Activated CD8-positive, alpha-beta memory T cell treated with anti-CD3 and anti-CD28 coated beads for 1 hour (primary cell): ENCODE measurements around the gene CDHR2.
"Not testable (repeated sequence)": the region's sequence is repeated elsewhere in the genome, so short reads cannot be mapped to it uniquely, and the experiment has no call there.

Experiments
- DNase-seq, 2 donors: peaks; one replicate each; pipeline ENCODE4 v3.0.0-alpha.2; 2020; ENCODE audit warnings: low read depth in 1 of 2; ENCODE audit errors: extremely low read depth in 1 of 2

The CDHR2 gene

DNA sequence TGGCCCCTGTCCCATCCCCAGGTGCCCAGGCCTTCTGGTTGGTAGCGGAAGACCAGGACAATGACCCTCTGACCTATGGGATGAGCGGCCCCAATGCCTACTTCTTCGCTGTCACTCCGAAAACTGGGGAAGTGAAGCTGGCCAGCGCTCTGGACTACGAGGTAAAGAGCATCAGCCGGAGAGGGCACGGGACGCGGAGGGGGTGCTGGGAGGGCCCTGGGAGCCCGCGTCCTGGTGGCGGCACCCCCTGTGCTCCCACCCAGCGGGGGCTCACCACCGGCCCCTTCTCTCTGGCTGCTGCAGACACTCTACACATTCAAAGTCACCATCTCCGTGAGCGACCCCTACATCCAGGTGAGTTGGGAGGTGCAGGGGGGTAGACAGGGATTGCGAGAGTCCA lies 19.5 kb downstream of the CDHR2 start:
- DNase-seq = no peak

DNA sequence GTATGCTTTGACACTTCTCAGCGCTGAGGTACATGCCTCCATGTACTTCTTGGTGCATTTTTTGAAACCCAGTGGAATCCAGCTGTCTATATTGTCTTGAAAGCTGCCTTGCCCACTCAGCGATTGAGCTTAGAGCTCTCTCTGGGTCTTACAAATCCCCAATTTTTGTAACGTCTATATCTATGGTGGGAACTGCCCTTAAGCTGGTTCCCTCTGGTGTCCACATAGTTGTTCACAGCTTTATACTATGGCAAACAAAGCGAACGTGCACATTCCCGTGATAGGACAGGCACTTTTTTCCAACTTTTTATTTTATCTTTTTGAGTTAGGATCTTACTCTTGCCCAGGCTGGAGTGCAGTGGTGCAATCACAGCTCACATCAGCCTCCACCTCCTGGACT lies 20.9 kb downstream of the CDHR2 start:
- DNase-seq = no peak

DNA sequence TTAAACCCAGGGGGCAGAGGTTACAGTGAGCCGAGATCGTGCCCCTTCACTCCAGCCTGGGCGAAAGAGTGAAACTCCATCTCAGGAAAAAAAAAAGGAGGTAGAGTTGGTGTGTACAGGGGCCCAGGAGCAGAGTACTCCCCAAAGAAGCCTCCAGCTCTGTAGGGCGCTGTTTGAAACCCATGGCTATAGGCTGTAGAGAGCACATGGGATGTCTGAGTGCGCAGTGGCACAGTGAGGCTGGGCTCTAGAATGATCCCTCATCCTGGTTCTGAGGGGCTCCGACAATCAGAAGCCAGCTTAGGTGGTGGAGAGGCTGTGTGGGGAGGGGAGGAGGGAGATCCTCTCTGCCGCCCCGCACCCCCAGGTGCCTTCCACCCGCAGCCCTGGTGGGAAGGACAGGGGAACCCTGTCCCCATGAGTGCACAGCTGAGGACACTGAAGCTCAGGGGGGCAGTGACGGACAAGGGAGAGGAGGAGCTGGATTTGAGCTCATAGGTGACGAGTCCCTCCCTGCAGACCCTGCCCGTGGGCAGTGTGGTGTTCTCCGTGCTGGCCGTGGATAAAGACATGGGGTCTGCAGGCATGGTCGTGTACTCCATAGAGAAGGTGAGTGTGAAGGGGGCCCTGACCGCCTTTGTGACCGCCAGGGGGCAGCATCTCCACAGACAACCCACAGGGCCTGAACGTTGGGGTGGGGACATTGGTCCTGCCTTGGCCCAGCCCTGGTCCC lies 24.6 kb downstream of the CDHR2 start:
- peak; percentile 46 to 70 for DNase-seq

DNA sequence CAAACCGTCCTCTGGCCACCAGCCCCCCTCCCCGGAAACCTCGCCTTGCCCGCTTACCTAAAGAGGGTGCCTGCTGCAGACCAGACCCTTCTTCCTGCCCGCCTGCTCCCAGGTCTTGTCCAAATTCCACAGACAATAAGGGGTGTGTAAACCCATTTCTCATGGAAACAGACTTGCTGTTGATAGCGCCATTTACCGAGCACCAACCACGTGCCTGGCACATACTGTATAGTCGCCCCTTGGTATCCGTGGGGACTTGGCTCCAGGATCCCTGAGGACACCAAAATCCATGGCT lies 25.1 kb downstream of the CDHR2 start:
- DNase-seq = no peak

DNA sequence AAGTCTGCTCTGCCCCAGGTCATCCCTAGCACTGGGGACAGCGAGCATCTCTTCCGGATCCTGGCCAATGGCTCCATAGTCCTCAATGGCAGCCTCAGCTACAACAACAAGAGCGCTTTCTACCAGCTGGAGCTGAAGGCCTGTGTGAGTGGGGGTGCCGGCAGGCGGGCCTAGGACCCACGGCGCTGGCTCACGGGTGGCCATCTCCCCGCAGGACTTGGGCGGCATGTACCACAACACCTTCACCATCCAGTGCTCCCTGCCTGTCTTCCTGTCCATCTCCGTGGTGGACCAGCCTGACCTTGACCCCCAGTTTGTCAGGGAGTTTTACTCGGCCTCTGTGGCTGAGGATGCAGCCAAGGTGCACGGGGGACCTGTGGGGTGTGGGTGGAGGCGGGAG lies 25.9 kb downstream of the CDHR2 start:
- DNase-seq = no peak

DNA sequence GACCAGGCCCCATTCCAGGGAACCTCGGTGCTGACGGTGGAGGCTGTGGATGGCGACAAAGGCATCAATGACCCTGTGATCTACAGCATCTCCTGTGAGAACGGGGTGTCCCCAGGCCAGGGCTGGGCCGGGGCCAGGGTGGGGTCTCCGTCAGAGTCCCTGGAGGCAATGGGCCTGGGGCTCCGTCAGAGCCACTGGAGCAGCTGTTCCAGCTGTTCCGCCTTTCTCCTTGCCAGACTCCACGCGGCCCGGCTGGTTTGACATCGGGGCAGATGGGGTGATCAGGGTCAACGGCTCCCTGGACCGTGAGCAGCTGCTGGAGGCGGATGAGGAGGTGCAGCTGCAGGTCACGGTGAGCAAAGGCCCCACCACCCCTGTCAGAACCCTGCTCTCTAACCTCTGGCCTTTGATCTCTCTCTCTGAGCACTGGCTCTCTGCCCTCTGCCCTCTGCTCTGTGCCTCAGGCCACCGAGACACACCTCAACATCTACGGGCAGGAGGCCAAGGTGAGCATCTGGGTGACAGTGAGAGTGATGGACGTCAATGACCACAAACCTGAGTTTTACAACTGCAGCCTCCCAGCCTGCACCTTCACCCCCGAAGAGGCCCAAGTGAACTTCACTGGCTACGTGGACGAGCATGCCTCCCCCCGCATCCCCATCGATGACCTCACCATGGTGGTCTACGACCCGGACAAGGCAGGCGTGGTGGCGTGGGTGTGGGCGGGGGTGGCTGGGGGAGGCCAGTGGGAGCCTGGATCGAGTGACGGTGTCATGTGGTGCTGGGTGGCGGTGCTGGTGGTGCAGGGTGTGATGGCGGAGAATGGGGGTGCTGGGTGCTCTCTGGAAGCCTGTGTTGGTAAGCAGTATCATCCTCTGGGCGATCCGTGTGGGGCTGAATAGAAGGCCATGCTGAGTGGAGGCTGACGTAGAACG lies 26.6 kb downstream of the CDHR2 start:
- no peak for DNase-seq

DNA sequence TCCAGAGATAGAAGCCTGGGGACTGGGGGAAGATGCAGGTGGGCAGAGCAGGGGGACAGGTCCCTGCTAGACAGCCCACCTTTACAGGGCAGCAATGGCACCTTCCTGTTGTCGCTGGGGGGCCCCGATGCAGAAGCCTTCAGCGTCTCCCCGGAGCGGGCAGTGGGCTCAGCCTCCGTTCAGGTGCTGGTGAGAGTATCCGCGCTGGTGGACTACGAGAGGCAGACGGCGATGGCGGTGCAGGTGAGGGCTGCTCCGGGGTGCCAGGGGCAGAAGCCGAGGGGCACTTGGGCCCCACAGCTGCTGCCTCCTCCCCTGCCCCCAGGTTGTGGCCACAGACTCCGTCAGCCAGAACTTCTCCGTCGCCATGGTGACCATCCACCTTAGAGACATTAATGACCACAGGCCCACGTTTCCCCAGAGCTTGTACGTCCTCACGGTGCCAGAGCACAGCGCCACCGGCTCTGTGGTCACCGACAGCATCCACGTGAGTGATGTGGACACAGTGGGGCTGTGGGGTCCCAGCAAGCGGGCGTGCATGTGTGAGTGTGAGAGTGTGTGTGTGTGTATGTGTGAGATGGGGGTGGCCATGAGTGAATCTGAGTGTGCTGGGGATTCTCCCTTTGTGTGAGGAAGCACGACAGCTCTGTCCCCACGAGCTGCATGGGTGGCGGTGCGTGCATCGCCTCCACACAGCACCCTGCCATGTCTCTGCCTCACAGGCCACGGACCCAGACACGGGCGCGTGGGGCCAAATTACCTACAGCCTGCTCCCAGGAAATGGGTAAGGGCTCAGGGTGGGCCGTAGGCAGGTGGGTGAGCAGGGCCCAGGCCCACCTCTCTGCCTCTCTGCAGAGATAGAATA lies 28.4 kb downstream of the CDHR2 start:
- no peak for DNase-seq

DNA sequence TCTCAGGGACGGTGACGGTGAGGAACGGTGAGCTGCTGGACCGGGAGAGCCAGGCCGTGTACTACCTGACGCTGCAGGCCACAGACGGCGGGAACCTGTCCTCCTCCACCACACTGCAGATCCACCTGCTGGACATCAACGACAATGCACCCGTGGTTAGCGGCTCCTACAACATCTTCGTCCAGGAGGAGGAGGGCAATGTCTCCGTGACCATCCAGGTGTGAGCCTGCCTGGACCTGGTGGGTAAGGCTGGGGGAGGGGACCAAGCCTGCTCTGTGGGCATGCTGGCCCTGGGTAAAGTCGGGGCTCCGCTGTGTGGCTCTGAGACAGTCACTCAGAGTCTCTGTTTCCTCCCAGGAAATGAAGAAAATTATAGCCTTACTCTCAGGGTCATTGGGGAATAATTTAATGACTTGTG lies 29.3 kb downstream of the CDHR2 start:
- DNase-seq = peak in 1 of 2 donors; percentile 11

DNA sequence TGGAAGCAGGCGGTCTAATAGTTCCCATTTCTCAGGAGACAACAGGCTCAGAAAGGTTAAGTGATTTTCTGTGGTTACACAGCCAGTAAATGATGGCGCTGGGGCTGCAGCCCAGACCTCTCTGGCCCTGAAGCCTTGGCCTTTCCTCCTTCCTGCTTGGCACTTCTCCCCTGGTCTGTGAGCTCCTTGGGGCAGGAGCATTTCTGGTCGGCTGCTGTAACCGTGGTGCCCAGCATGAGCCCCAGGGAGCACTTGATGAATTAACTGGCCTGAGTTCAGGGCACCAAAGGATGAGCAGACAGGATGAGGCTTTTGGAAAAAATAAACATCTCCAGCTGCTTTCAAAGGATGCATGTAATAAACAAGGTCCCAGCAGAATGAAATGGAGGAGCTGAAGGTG lies 30.2 kb downstream of the CDHR2 start:
- no peak for DNase-seq

DNA sequence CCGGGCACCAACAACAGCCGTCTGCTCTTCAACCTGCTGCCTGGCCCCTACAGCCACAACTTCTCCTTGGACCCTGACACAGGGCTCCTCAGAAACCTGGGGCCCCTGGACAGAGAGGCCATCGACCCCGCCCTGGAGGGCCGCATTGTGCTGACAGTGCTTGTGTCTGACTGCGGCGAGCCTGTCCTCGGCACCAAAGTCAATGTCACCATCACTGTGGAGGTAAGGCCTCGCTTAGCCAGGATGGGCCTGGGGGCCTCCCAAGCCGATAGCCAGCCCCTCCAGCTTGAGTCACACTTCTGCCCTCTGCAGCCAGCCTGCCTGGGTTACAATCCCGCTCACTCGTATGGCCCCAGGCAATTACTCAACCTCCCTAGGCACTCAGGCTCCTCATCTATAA lies 32.2 kb downstream of the CDHR2 start:
- no peak for DNase-seq

DNA sequence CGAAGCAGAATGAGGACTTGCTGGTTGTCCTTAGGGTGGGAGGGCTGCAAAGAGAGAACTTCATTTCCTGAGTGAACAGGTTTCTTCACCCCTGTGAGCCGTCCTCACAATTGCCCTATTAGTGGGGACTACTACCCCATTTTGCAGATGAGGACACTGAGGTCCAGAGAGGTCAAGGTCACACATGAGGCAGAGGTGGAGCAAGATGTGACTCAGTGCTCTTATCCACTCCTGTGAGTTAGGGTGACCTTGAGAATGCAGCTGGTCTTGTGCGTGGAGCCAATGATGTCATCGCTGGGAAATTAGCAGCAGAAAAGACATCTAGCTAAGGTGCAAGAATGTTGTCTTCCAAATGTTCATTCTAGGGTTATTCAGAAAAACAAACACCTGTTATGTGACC lies 33.9 kb downstream of the CDHR2 start:
- no peak for DNase-seq

DNA sequence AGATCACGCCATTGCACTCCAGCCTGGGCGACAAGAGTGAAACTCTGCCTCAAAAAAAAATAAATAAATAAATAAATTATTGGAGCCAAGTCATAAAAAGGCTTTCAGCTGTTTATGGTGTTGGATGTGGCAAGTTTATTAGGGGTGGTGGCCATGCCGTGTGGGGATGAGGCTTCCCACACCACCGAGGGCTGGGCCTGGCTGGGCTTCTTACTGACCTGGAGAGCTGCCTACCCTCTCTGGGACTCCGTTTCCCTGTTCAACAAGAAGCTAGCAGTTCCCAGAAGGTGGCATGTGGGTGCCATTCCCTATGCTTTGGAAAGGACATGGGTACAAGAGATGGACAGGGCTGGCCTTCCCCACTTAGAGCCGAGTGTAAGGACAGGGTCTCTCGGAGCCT lies 38.3 kb downstream of the CDHR2 start:
- DNase-seq = no peak

DNA sequence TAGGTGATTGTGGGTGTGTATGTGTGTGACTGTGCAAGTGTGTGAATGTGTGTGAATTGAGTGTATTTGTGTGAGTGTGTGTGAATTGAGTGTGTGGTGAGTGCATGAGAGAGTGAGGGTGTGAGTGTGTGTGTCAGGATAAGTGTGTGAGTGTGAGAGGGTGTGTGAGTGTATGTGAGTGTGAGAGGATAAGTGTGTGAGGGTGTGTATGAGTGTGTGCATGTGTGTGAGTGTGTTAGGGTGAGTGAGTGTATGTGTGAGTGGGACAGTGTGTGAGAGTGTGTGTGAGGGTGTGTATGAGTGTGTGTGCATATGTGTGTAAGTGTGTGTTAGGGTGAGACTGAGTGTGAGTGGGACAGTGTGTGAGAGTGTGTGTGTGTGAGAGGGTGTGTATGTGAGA lies 39.2 kb downstream of the CDHR2 start:
- DNase-seq = no peak

DNA sequence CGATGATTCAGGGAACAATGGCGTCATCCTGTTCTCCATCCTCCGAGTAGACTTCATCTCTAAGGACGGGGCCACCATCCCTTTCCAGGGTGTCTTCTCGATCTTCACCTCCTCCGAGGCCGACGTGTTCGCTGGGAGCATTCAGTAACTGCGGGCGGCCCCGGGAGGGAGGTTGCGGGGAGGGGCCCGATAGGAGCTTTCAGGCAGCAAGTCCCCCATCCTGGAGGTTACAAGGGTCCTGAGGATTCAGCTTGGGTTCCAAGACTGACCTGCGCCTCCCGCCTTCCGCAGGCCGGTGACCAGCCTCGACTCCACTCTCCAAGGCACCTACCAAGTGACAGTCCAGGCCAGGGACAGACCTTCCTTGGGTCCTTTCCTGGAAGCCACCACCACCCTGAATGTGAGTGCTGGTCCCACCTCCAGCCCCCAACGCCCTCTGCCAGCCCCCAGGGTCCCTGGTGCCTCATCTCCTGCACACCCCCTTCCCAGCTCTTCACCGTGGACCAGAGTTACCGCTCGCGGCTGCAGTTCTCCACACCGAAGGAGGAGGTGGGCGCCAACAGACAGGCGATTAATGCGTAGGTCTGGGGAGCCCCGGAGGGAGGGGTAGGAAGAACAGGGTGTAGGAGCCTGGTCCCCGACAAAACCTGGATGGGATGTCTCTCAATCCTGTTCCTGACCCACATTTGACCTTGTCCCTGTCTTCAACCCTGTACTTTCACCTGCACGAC lies 40.1 kb downstream of the CDHR2 start:
- DNase-seq = no peak

DNA sequence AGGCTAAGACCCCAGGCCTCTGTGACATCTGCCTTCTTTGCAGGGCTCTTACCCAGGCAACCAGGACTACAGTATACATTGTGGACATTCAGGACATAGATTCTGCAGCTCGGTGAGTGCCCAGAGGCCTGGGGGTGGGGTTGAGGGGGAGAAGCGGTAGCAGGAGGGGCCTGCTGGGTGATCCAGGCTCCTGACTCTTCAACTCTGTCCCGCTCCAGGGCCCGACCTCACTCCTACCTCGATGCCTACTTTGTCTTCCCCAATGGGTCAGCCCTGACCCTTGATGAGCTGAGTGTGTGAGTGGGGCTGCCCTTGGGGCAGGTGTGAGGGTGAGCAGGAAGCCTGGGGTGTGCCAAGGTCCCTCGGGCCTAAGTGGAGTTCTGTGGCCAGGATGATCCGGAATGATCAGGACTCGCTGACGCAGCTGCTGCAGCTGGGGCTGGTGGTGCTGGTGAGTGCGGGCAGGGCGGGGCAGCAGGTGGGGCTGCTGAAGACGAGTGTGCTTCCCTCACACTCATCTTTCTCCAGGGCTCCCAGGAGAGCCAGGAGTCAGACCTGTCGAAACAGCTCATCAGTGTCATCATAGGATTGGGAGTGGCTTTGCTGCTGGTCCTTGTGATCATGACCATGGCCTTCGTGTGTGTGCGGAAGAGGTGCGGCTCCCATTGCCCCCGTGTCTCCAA lies 41.0 kb downstream of the CDHR2 start:
- no peak for DNase-seq

DNA sequence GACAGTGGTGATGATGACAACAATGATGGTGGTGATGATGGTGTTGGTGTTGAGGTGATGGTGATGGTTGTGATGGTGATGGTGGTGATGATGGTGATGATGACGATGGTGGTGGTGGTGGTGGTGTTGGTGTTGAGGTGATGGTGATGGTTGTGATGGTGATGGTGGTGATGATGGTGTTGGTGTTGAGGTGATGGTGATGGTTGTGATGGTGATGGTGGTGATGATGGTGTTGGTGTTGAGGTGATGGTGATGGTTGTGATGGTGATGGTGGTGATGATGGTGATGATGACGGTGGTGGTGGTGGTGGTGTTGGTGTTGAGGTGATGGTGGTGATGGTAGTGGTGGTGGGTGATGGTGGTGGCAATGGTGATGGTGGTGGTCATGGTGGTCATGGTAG lies 42.5 kb downstream of the CDHR2 start:
- DNase-seq = not testable (repeated sequence)

DNA sequence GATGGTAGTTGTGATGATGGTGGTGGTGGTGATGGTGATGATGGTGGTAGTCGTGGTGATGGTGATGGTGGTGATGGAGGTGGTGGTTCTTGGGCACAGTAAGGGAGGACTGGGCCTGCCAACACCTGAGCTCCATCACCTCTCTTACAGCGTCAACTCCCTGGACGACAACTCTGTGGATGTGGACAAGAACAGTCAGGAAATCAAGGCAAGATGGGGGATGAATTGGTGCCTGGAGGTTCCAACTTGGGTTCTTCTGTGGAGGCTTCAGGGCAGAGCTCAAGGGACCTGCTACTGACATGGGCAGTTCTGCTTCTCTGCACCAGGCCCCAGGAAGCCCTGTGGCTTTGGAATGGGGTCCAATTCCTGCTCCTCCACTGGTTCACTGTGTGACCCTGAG lies 43.4 kb downstream of the CDHR2 start:
- DNase-seq = no peak

DNA sequence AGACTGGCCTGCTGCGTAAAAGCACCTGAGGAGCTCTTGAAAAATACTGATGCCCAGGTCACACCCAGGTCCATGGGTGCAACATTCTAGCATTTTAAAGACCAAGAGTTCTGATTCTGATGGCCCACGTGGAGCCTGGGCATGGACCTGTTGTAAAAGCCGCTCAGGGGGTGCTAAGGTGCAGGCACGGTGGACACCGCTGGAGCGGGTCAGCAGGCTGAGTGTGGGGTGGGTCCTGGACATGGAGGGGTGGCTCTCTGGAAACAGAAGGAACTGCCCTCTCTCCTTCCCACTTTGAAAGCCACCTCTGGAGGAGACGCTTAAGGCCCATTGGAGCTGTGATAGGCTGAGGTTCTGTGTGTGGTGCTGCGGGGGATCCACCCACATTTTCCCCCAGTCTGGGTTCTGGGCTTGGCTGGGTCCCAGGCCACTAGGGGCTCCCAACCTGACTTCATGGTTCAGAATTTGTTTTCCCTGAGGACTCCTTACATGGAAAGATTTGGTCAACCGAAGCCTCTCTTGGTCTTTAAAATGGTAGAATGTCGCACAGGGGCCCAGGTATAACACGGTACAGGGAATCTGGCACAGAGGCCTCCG lies 44.2 kb downstream of the CDHR2 start:
- DNase-seq = no peak

DNA sequence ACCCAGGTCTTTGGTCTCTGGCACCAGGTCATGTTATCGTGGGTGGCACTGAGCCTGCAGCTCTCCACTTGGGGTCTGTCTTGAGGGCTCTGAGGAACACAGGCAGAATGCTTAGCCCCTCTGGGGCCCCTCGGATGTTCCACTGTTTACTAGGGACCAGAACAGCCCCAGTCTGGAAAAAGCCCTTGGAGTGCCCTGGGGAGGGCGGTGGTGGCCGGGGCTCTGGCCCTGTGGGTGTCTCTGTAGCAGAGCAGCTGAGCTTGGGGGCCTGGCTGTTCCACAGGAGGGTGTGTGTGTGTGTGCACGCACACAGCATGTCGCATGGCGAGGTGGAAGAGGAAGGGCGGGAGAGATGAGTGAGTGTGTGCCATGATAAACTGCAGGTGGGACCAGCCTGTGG lies 45.4 kb downstream of the CDHR2 start:
- DNase-seq = no peak

DNA sequence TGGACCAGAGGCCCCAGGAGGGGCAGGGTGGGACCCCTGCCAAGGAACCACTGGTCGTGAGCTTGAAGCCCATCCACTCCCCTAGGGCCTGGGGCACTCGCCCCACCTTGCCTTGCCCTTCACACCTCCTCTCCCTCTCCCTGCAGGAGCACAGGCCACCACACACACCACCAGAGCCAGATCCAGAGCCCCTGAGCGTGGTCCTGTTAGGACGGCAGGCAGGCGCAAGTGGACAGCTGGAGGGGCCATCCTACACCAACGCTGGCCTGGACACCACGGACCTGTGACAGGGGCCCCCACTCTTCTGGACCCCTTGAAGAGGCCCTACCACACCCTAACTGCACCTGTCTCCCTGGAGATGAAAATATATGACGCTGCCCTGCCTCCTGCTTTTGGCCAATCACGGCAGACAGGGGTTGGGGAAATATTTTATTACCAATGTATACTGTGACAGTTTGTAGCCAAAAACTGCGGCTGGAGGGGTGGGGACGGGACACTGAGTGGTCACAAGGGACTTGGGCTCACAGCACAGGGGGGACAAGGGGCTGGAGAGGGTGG lies 46.3 kb downstream of the CDHR2 start:
- no peak for DNase-seq
